ENCODE data around the gene ZNF445.
"Not testable (repeated sequence)": the region's sequence is repeated elsewhere in the genome, so short reads cannot be mapped to it uniquely, and the experiment has no call there.

The ZNF445 gene

GRCh38 chr3:44501971-44502370 is 24.5 kb upstream of the ZNF445 start:
- TF ChIP-seq GABPA (IDR thresholded peaks at IDR 0.05; ENCODE audit: low read depth) = no peak
- TF ChIP-seq SPI1 (IDR thresholded peaks at IDR 0.05; ENCODE audit: borderline replicate concordance, low read depth) = no peak
- TF ChIP-seq POLR2AphosphoS5 (IDR thresholded peaks at IDR 0.05; ENCODE audit: low read depth) = no peak
- TF ChIP-seq REST (IDR thresholded peaks at IDR 0.05; ENCODE audit: insufficient replicate concordance, low read depth) = no peak
- TF ChIP-seq CTCF (IDR thresholded peaks at IDR 0.05; ENCODE audit: insufficient read depth, low read length) = no peak
- no peak for DNase-seq (ENCODE audit: low read depth in 1 of 2, low spot score in 1 of 2)
- Histone ChIP-seq H3K4me3 (replicated peaks; ENCODE audit: insufficient read depth, low read length) (no peak overlapping the region), H3K27me3 (ENCODE audit: insufficient read depth, poor library complexity, severe bottlenecking) (no peaks in the 10 kb centered on the region), H3K27ac (replicated peaks) (no peak overlapping the region)

- H3K27me3 ChIP-seq (ENCODE audit: insufficient read depth, poor library complexity, severe bottlenecking); DNase-seq (ENCODE audit: low read depth in 1 of 2, low spot score in 1 of 2); H3K27ac ChIP-seq (replicated peaks); H3K4me3 ChIP-seq (replicated peaks; ENCODE audit: insufficient read depth, low read length): not testable (repeated sequence)
Measured at GRCh38 chr3:44499899-44500168, 22.4 kb upstream of the ZNF445 start.

- Histone ChIP-seq H3K27me3 (ENCODE audit: insufficient read depth, poor library complexity, severe bottlenecking) (no peaks in the 10 kb centered on the region), H3K4me3 (replicated peaks; ENCODE audit: insufficient read depth, low read length) (no peak overlapping the region), H3K27ac (replicated peaks) (no peak overlapping the region)
- DNase-seq (ENCODE audit: low read depth in 1 of 2, low spot score in 1 of 2) = no peak
- TF ChIP-seq SPI1 (IDR thresholded peaks at IDR 0.05; ENCODE audit: borderline replicate concordance, low read depth) = no peak
Measured at GRCh38 chr3:44499149-44499898, 21.9 kb upstream of the ZNF445 start.

GRCh38 chr3:44495636-44496415 is 18.4 kb upstream of the ZNF445 start:
- H3K27ac ChIP-seq (replicated peaks) = no peak overlapping the region
- TF ChIP-seq GABPA (IDR thresholded peaks at IDR 0.05; ENCODE audit: low read depth) (no peak), CTCF (IDR thresholded peaks at IDR 0.05; ENCODE audit: insufficient read depth, low read length) (no peak), REST (IDR thresholded peaks at IDR 0.05; ENCODE audit: insufficient replicate concordance, low read depth) (no peak), POLR2AphosphoS5 (IDR thresholded peaks at IDR 0.05; ENCODE audit: low read depth) (no peak), SPI1 (IDR thresholded peaks at IDR 0.05; ENCODE audit: borderline replicate concordance, low read depth) (no peak)
- DNase-seq (ENCODE audit: low read depth in 1 of 2, low spot score in 1 of 2) = no peak
- no peaks in the 10 kb centered on the region for H3K27me3 ChIP-seq (ENCODE audit: insufficient read depth, poor library complexity, severe bottlenecking)
- no peak overlapping the region for H3K4me3 ChIP-seq (replicated peaks; ENCODE audit: insufficient read depth, low read length)
